Activated CD4-positive, alpha-beta T cell treated with anti-CD3 and anti-CD28 coated beads for 24 hours (primary cell): Measurements from ENCODE around the gene PGPEP1.
A peak's percentile ranks its signal among the peaks of the same experiment; 100 is the strongest.
"Not testable (repeated sequence)": the region's sequence is repeated elsewhere in the genome, so short reads cannot be mapped to it uniquely, and the experiment has no call there.

Experiments used
- DNase-seq, 2 donors: peaks; one replicate each; pipeline ENCODE4 v3.0.0-alpha.2; 2020; ENCODE audit warnings: low read depth in 2 of 2

PGPEP1 gene

DNA sequence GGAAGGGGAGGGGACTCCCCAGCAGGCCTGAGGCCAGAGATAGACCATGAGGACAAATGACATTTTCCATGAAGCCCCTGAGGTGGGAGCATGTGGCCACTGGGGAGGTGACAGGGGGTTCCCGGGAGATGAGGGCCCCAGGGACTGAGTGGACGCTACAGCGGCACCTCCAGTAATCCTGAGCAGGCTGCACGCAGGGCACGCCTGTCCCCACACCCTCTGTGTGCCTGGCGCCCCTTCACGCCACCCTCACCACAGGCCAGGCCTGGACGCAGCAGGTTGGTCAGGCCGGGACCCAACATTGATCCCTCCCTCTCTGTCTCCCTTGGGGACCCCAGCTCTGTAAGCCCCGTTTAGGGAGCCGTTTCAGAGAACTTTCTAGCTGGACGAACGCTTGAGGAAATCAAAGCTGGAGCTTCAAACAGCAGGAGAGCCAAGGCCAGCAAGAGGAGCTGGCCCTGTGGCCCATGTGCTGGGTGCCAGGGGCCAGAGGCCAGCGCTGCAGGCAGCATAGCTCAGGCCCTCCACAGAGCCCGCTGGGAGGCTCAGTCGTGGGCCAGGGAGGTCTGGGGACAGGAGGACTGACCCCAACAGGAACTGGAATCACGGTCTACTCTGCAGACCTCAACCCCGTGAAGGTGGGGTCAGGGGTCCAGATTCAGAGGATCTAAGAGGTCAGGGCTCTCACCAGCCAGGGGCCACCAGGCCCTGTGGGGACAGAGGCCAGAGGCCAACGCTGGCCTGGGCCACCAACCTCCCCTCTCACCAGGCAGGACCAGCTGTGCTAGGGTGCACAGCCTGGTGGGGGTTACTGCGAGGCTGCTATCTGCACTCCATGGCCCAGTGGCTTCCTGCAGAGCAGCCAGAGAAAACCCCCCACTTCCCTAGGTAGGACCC lies 32.1 kb upstream of the PGPEP1 start:
- DNase-seq = no peak

- no peak for DNase-seq
Measured at GRCh38 chr19:18308948-18309325, 31.5 kb upstream of the PGPEP1 start.

DNA sequence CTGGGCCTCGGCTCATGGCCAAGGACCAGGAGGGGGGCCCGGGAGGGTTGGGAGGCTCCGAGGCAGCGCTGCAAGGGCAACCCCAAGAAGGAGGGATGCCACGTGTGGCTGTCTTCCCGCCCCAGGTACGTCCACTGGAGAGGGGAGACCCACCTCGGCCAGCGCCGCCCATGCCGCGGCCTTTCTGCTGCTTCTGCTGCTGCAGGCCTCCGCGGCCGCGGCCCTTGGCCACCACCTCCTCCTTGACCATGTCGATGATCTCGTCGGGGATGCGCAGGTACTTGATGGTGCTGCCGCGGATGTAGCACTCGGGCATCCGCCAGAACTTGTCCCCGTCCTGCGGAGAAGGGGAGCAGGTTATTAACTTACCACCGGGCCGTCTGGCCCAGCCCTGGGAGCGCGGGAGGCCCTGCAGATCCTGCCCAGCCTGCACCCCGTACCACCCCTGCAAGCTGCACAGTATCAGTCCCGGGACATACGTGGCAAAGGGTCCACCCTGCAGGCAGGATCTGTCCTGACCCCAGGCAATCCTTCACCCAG lies 30.8 kb upstream of the PGPEP1 start:
- DNase-seq = no peak

GRCh38 chr19:18310118-18310909 lies 30.1 kb upstream of the PGPEP1 start:
- no peak for DNase-seq

- DNase-seq = no peak
Measured at GRCh38 chr19:18310966-18311365, 29.4 kb upstream of the PGPEP1 start.

DNA sequence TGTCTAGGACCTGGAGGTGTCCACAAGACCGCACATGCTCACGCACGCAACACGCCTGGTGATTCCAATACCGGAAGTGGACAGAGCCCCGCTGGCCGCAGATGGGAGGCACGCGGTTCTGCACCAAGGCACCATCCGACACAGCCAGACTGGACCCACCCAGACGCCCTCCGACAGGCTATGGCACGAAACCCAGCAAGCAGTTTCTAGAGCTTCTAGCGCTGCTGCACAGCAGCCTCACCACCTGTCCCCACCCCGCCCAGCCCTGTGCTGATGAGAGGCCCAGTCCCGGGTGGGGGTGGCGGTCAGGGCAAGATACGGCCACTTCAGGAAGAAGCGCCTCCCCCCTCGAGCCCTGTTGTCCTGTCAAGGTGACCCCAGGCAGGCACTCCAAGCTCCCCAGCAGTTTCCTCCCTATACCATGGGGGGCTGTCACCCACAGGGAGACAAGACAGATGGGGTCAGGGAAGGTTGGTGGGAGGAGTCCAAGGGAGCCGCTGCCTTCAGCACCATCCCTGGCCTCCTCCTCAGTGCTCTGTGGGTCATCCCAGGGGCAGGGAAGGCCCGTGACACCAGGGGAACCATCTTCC lies 28.8 kb upstream of the PGPEP1 start:
- DNase-seq = no peak

- DNase-seq = no peak
Measured at GRCh38 chr19:18312092-18312534, 28.3 kb upstream of the PGPEP1 start.

DNA sequence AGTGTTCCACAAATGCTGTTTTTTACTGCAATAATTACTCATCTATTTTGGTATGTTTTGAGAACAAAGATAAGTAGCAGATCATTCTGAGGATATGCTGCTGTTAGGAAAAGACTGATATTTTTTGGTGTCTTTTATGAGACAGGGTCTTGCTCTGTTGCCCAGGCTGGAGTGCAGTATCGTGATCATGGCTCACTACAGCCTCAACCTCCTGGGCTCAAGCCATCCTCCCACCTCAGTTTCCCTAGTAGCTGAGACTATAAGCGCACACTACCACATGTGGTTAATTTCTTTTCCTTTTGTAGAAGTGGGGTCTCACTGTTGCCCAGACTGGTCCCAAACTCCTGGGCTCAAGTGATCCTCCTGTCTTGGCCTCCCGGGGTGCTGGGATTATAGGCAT lies 27.0 kb upstream of the PGPEP1 start:
- DNase-seq = no peak

DNA sequence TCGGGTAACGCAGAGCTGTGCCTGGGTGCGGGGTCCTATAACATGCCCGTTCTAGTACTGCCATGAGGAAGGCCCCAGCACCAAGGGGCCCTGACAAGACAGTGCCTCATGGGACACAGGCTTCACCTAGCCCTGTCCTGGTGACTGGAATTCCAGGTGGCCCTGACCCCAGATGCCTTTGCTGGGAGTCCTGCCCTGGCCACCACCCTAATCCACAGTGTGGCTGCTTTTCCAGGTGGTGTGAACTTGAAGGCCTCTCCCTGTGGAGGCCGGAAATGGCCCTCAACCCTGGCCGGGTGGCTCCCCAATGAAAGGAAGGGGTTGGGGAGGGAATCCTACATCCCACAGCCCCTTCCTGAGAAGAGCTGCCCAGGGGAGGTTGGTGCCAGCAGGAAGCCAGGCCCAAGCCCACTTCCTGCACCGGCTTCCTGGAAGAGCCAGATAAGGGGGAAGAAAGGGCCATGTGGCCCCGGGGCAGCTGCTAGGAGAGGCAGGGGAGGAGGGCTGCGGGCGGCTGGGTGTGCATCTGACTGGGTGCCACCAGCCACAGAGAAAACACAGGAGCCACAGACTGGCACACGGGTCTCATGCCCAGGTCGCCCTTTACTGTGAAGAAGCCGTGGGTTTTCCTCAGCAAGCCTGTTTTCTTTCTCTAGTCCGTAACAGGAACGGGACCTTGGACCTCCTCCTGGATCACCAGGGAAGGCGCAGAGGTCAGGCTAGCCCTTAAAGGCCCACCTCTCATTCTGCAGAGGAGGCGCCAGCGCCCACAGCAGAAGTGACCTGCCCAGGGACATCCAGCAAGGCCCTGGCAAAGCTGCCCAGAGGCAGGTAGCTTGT lies 22.2 kb upstream of the PGPEP1 start:
- no peak for DNase-seq

DNA sequence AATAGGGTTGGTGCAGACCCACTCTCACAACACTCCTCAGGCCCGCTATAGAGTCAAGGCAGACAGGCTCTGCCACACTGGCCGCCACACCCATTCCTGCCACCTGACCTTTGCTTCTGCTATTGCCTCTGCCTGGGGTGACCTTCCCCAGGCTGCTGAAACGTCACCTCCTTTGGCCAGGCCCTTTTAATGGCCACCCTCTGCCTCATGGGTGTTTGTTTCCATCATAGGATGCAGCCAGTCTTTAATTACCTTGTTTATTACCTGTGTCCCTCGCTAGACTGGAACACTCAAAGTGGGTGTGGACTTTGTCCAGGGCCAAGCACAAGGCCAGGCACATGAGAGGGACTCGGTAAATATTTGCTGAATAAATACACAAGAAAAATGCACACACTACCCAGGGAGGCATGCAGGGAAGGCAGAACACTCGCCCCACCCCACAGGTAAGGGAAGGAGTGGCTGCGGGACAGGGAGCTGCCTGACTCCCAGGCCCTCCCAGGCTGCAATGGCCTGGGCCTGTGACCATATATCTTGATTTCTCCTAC lies 20.7 kb upstream of the PGPEP1 start:
- no peak for DNase-seq

GRCh38 chr19:18320865-18321733 lies 19.3 kb upstream of the PGPEP1 start:
- no peak for DNase-seq

DNA sequence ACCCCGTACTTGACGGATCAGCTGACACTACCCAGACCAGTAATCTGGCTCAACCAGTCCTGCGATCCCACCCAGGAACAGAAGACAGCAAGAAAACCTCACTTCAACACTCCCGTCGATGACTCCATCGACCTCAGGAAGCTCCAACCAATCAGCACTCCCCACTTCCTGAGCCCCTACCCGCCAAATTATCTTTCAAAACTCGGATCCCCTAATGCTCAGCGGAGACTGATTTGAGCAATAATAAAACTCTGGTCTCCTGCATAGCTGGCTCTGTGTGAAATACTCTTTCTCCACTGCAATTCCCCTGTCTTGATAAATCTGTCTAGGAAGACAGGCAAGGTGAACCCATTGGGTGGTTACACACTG lies 18.7 kb upstream of the PGPEP1 start:
- DNase-seq = no peak

- DNase-seq = peak in 1 of 2 donors; percentile 36
Measured at GRCh38 chr19:18322318-18322758, 18.1 kb upstream of the PGPEP1 start.

DNA sequence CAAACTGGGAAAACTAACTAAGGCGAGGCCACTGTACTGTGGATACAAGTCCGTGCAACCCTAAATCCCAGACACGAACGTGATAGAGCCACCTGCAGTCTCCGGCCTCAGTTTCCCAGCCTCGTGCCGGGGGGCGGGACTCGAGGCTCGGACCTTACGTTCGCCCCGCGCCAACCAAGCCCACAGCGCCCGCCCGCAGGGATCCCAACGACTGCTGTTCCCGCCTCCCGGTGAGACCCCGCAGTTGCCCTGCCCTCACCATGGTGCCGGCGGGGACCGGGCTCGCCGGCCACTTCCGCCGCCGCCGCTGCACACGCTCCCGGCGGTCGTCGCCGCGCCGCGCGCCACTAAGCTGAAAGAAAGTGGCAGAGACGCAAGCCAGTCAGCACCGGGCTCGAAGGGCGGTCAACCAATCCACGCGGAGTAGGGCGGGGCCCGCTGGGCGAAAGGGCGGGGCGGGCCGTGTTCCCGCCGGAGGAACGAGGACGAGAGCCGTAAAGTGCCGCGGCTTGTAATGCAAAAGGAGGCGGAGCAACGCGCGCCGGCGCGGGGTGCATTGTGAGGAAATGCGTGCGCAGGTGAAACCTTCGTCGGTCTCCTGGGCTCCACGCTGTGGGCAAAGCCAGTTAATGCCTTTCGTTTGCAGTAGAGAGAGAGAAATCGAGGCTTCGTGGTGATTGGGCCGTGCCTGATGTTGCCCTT lies 17.5 kb upstream of the PGPEP1 start, which contains the start of gene LSM4:
LSM4 (minus strand) TSS at position 318 of the 702 bp plus-strand sequence; CDS start at position 262, 56 bp downstream.
- DNase-seq = peak; percentile 99

DNA sequence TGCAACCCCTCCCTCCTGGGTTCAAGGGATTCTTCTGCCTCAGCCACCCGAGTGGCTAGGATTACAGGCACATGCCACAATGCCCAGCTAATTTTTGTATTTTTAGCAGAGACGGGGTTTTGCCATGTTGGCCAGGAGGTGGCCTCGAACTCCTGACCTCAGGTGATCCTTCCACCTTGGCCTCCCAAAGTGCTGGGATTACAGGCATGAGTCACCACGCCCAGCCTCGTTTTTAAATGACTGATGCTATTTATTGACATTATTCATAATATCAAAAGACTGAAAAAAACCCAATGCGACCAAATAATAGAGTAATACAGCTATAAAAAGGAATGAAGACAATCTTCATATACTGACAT lies 16.0 kb upstream of the PGPEP1 start:
- not testable (repeated sequence) for DNase-seq

DNA sequence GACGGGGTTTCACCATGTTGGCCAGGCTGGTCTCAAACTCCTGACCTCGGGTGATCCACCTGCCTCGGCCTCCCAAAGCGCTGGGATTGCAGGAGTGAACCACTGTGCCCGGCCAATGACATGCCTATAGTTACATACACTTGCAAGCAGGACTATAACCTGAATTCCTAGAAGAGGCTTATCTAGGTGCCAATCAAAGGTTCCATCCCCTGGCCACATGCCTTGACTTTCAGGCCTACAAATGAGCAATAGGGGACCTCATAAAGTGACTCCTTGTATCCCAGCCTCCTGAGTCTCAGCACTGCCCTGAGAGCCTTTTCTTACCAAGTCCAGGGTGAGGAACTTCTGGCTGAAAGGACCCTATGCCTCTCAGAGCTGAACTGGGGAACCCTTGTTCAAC lies 13.6 kb upstream of the PGPEP1 start:
- no peak for DNase-seq

- peak; percentile 73 to 76 for DNase-seq
Measured at GRCh38 chr19:18328340-18329034, 11.9 kb upstream of the PGPEP1 start.

DNA sequence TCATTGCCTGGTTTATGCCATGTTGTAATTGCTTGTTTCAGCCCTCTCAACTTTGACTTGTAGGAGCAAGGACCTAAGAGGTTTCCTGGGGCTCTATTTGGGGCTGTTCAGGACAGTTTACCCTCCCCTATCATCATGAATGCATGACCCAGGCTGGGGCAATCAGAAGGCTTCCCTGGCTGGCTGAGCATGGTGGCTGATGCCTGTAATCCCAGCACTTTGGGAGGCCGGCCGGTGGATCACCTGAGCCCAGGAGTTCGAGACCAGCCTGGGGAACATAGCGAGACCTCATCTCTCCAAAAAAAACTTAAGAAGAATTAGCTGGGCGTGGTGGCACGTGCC lies 11.4 kb upstream of the PGPEP1 start:
- DNase-seq = no peak

- no peak for DNase-seq
Measured at GRCh38 chr19:18330868-18331267, 9.5 kb upstream of the PGPEP1 start.
